OCI-LY1 (cell line): ENCODE results near the gene CRBN.

Experiments used
- EZH2 ChIP-seq: fragments of 200-600 bp; sonication (generic), shearing (Covaris generic); IDR thresholded peaks from 2 replicates; pipeline ENCODE4 v1.8.0; 2017; ENCODE audit warnings: borderline replicate concordance, mixed run types, mild to moderate bottlenecking, antibody characterized with exemption, low read length, moderate library complexity, mixed read lengths
- TF ChIP-seq, protein P1 (sequence below): fragments of 200-600 bp; sonication (generic), shearing (Covaris generic); IDR thresholded peaks from 2 replicates; pipeline ENCODE4 v1.5.1; 2017; ENCODE audit warnings: mild to moderate bottlenecking, antibody characterized with exemption, low read length, moderate library complexity, mixed read lengths

- no peak for TF ChIP-seq EZH2
- TF ChIP-seq, protein P1, sequence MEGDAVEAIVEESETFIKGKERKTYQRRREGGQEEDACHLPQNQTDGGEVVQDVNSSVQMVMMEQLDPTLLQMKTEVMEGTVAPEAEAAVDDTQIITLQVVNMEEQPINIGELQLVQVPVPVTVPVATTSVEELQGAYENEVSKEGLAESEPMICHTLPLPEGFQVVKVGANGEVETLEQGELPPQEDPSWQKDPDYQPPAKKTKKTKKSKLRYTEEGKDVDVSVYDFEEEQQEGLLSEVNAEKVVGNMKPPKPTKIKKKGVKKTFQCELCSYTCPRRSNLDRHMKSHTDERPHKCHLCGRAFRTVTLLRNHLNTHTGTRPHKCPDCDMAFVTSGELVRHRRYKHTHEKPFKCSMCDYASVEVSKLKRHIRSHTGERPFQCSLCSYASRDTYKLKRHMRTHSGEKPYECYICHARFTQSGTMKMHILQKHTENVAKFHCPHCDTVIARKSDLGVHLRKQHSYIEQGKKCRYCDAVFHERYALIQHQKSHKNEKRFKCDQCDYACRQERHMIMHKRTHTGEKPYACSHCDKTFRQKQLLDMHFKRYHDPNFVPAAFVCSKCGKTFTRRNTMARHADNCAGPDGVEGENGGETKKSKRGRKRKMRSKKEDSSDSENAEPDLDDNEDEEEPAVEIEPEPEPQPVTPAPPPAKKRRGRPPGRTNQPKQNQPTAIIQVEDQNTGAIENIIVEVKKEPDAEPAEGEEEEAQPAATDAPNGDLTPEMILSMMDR = no peak
These were observed 29.9 kb downstream of the CRBN start for GRCh38 chr3:3149560-3149959.
